ENCODE measurements around the gene WNT9A.
"Not testable (repeated sequence)": the region's sequence is repeated elsewhere in the genome, so short reads cannot be mapped to it uniquely, and the experiment has no call there.

The WNT9A gene

GRCh38 chr1:227909923-227910328 is 37.8 kb downstream of the WNT9A start:
- not testable (repeated sequence) for DNase-seq

GRCh38 chr1:227909188-227909587 is 38.5 kb downstream of the WNT9A start:
- DNase-seq, result no peak

GRCh38 chr1:227908359-227908758 is 39.4 kb downstream of the WNT9A start:
- DNase-seq, result no peak

GRCh38 chr1:227907439-227908015 is 40.2 kb downstream of the WNT9A start:
- no peak for DNase-seq

- DNase-seq, result no peak
Measured at GRCh38 chr1:227906550-227907071, 41.1 kb downstream of the WNT9A start.

- DNase-seq, result no peak
Measured at GRCh38 chr1:227905573-227906487, 41.9 kb downstream of the WNT9A start.

GRCh38 chr1:227904541-227905335 is 43.0 kb downstream of the WNT9A start:
- no peak for DNase-seq

GRCh38 chr1:227903614-227904501 is 43.9 kb downstream of the WNT9A start:
- no peak for DNase-seq

GRCh38 chr1:227903061-227903521 is 44.6 kb downstream of the WNT9A start:
- DNase-seq, result no peak

- DNase-seq, result no peak
Measured at GRCh38 chr1:227902641-227902990, 45.1 kb downstream of the WNT9A start.

- no peak for DNase-seq
Measured at GRCh38 chr1:227901906-227902640, 45.7 kb downstream of the WNT9A start.

GRCh38 chr1:227901239-227901905 is 46.4 kb downstream of the WNT9A start:
- DNase-seq, result no peak

GRCh38 chr1:227900571-227901051 is 47.1 kb downstream of the WNT9A start:
- no peak for DNase-seq

- DNase-seq, result no peak
Measured at GRCh38 chr1:227899820-227900449, 47.8 kb downstream of the WNT9A start.

- DNase-seq, result no peak
Measured at GRCh38 chr1:227899141-227899819, 48.5 kb downstream of the WNT9A start.

GRCh38 chr1:227898502-227899140 is 49.1 kb downstream of the WNT9A start:
- DNase-seq, result no peak

GRCh38 chr1:227897704-227898438 is 49.9 kb downstream of the WNT9A start:
- DNase-seq, result no peak

Measured in activated effector memory CD4-positive, alpha-beta T cell treated with Interleukin-2 at 50 U/mL for 16 hours (primary cell).